RWPE1 (cell line): ENCODE measurements around the gene AK5.
A peak's percentile ranks its signal among the peaks of the same experiment; 100 is the strongest.

Source experiments
- CTCF ChIA-PET: fragments of 350-600 bp; sonication (Branson Sonifier 250); formaldehyde crosslinking; extraction: SDS; loops from one replicate; lab custom pipeline; 2021; lab: Yijun Ruan, JAX
- POLR2A ChIA-PET: fragments of 400-600 bp; formaldehyde crosslinking; extraction: SDS; loops from one replicate; lab custom pipeline; 2020; ENCODE audit warnings: antibody characterized with exemption; ENCODE audit not compliant: low non-redundant PET; lab: Yijun Ruan, JAX
- DNase-seq: peaks from one replicate; pipeline ENCODE4 v3.0.0; 2012; ENCODE audit warnings: low spot score
- H3K27ac ChIP-seq: fragments of 450-650 bp; 2 replicates; pipeline ENCODE4 v1.5.1; 2017
- CTCF ChIP-seq: fragments of 450-650 bp; conservative IDR thresholded peaks from 2 replicates; pipeline ENCODE4 v1.5.1; 2017; ENCODE audit warnings: low read depth, mild to moderate bottlenecking

Gene AK5

GRCh38 chr1:77538956-77539518 is 257.2 kb downstream of the AK5 start:
- ChIA-PET CTCF (interaction anchor here (0.6 to 0.7 kb wide), 4 partner anchors 23 to 457 kb away, joined by 3 to 5 read pairs (median 4); no protein-coding TSS in a partner anchor), POLR2A (no interaction called here)
- H3K27ac ChIP-seq: peak overlapping the region; percentile 89
- no peak for TF ChIP-seq CTCF
- peak; percentile 64 for DNase-seq

- peak overlapping the region; percentile 89 for H3K27ac ChIP-seq
- no peak for TF ChIP-seq CTCF
- POLR2A ChIA-PET: no interaction called here
- peak; percentile 42 for DNase-seq
- CTCF ChIA-PET: interaction anchor here (0.6 kb wide), 3 partner anchors 22 to 457 kb away, joined by 3 to 5 read pairs (median 3); no protein-coding TSS in a partner anchor
Measured at GRCh38 chr1:77539519-77540142, 257.8 kb downstream of the AK5 start.

DNA sequence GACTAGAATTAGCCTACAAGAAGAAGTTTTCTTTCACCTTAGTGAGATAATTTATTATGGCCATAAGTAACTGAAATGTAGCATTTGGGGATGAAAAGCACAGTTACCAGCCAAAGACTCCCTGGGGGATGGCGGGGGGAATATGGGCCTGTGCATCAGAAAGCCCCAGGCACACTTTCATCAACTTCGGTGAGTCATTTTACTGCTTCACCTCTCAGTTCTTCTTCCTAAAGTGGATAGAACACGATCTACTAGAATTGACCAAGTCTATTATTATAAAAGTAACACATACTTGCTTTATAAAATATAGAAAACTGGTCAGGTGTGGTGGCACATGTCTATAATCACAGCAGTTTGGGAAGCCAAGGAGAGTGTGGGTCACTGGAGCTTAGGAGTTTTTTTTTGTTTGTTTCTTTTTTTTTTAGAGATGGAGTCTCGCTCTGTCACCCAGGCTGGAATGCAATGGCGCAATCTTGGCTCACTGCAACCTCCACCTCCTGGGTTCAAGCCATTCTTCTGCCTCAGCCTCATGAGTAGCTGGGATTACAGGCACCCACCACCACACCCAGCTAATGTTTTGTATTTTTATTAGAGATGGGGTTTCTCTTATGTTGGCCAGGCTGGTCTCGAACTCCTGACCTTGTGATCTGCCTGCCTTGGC is 258.8 kb downstream of the AK5 start:
- no peak for TF ChIP-seq CTCF
- POLR2A ChIA-PET: no interaction called here
- peak; percentile 50 for DNase-seq
- peak overlapping the region; percentile 89 for H3K27ac ChIP-seq
- CTCF ChIA-PET: no interaction called here

GRCh38 chr1:77541162-77541545 is 259.3 kb downstream of the AK5 start:
- CTCF ChIA-PET: no interaction called here
- no peak for DNase-seq
- no peak for TF ChIP-seq CTCF
- POLR2A ChIA-PET: no interaction called here
- peak overlapping the region; percentile 89 for H3K27ac ChIP-seq

DNA sequence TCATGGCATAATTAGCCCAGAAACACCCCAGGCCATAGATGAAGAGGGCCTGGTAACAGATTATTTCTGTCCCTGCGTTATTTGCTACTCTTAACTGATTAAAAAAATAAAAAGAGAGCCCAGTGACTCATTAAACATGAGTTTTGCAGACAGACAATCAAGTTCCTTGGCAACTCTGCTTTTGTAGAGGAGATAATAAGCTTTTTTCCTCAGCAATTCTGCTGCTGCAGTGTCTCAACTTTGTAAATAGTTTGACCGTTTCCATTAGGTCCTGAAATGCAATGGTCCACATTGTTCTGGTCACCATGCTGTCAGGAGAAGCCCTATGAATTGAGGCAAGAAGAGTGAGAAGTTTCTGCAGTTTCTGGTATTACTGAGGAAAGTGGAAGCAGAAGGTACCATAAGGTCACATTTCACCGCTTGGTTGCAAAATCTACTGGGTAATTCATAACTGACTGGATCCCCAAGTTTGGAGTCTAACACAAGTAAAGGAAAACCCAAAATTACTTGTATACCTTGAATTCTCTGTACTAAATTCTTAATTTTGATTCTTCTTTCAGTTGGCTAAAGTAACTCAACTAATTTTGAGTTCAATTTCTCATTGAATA is 261.1 kb downstream of the AK5 start:
- DNase-seq: no peak
- ChIA-PET POLR2A (no interaction called here), CTCF (no interaction called here)

More for the DNA sequence above, 261.1 kb downstream of the AK5 start:
- TF ChIP-seq CTCF: no peak
- no peak overlapping the region for H3K27ac ChIP-seq
